ENCODE results near the gene TSPAN16.
"Not testable (repeated sequence)": the region's sequence is repeated elsewhere in the genome, so short reads cannot be mapped to it uniquely, and the experiment has no call there.

TSPAN16 gene

DNA sequence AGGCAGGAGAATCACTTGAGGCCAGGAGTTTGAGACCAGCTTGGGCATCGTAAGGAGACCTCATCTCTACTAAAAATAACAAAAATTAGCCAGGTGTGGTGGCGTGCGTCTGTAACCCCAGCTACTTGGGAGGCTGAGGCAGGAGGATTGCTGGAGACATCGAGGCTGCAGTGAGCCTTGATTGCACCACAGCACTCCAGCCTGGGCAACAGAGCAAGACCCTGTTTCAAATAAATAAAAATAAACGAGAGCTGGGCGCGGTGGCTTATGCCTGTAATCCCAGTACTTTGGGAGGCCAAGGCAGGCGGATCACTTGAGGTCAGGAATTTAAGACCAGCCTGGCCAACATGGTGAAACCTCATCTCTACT lies 44.1 kb downstream of the TSPAN16 start:
- H3K18ac ChIP-seq (ENCODE audit: low read length); H2BK120ac ChIP-seq (ENCODE audit: insufficient read depth, low read length, poor library complexity); DNase-seq; H3K9me3 ChIP-seq (ENCODE audit: insufficient read depth, low read depth, low read length); H3K4ac ChIP-seq (ENCODE audit: low read depth, low read length); H2AFZ ChIP-seq (ENCODE audit: insufficient read depth, low read length, poor library complexity); H3K36me3 ChIP-seq (ENCODE audit: control insufficient read depth in 1 of 2, insufficient read depth in 2 of 2, low read length in 2 of 2); H3K79me1 ChIP-seq (ENCODE audit: low read length); H3K4me3 ChIP-seq (ENCODE audit: low read depth, low read length); H4K91ac ChIP-seq (ENCODE audit: low read depth, low read length); H2AK5ac ChIP-seq (ENCODE audit: low read length); H3K14ac ChIP-seq (ENCODE audit: low read length); H3K27me3 ChIP-seq (ENCODE audit: insufficient read depth, low read length); H3K79me2 ChIP-seq (ENCODE audit: control insufficient read depth, insufficient read depth, low read length, poor library complexity); H3K23ac ChIP-seq (ENCODE audit: low read length); H2BK12ac ChIP-seq (ENCODE audit: low read length); H3K4me2 ChIP-seq (ENCODE audit: low read length); H2BK5ac ChIP-seq (ENCODE audit: low read depth, low read length, poor library complexity); H4K12ac ChIP-seq (ENCODE audit: low read depth, low read length); H3K9ac ChIP-seq (ENCODE audit: low read length); H3K27ac ChIP-seq (ENCODE audit: low read depth, low read length): not testable (repeated sequence)
- H4K8ac ChIP-seq (ENCODE audit: low read depth, low read length): peak overlapping the region; percentile 5
- WGBS (ENCODE audit: extremely low coverage, insufficient coverage, insufficient read length): no CpG with 5 or more reads among the region's 8 CpGs
- H3K4me1 ChIP-seq (ENCODE audit: control insufficient read depth in 1 of 2, insufficient read depth in 2 of 2, low read length in 2 of 2): peaks cover 6 to 14% of the 10 kb centered on the region in 2 experiments

- Histone ChIP-seq H3K36me3 (ENCODE audit: control insufficient read depth in 1 of 2, insufficient read depth in 2 of 2, low read length in 2 of 2) (no peaks in the 10 kb centered on the region), H2BK12ac (ENCODE audit: low read length) (no peak overlapping the region), H3K18ac (ENCODE audit: low read length) (no peak overlapping the region), H4K91ac (ENCODE audit: low read depth, low read length) (no peak overlapping the region), H3K9me3 (ENCODE audit: insufficient read depth, low read depth, low read length) (no peaks in the 10 kb centered on the region), H2AFZ (ENCODE audit: insufficient read depth, low read length, poor library complexity) (no peak overlapping the region), H3K4me2 (ENCODE audit: low read length) (no peak overlapping the region), H3K4ac (ENCODE audit: low read depth, low read length) (no peak overlapping the region), H2BK5ac (ENCODE audit: low read depth, low read length, poor library complexity) (no peak overlapping the region), H4K12ac (ENCODE audit: low read depth, low read length) (no peak overlapping the region), H3K4me1 (ENCODE audit: control insufficient read depth in 1 of 2, insufficient read depth in 2 of 2, low read length in 2 of 2) (peaks cover 12 to 18% of the 10 kb centered on the region in 2 experiments), H3K23ac (ENCODE audit: low read length) (no peak overlapping the region), H3K4me3 (ENCODE audit: low read depth, low read length) (no peak overlapping the region), H3K79me2 (ENCODE audit: control insufficient read depth, insufficient read depth, low read length, poor library complexity) (peaks cover 4% of the 10 kb centered on the region), H3K14ac (ENCODE audit: low read length) (no peak overlapping the region), H3K27me3 (ENCODE audit: insufficient read depth, low read length) (no peaks in the 10 kb centered on the region), H4K8ac (ENCODE audit: low read depth, low read length) (no peak overlapping the region), H3K9ac (ENCODE audit: low read length) (no peak overlapping the region), H3K79me1 (ENCODE audit: low read length) (peaks cover 8% of the 10 kb centered on the region), H2AK5ac (ENCODE audit: low read length) (no peak overlapping the region), H2BK120ac (ENCODE audit: insufficient read depth, low read length, poor library complexity) (no peak overlapping the region), H3K27ac (ENCODE audit: low read depth, low read length) (no peak overlapping the region)
- no CpG with 5 or more reads among the region's 3 CpGs for WGBS (ENCODE audit: extremely low coverage, insufficient coverage, insufficient read length)
- no peak for DNase-seq
Observed at GRCh38 chr19:11342429-11342828, 46.5 kb downstream of the TSPAN16 start.

GRCh38 chr19:11345122-11345803 lies 49.3 kb downstream of the TSPAN16 start:
- Histone ChIP-seq H3K4me2 (ENCODE audit: low read length) (peak overlapping the region; percentile 73), H2AFZ (ENCODE audit: insufficient read depth, low read length, poor library complexity) (peak overlapping the region; percentile 1), H3K18ac (ENCODE audit: low read length) (no peak overlapping the region), H3K36me3 (ENCODE audit: control insufficient read depth in 1 of 2, insufficient read depth in 2 of 2, low read length in 2 of 2) (no peaks in the 10 kb centered on the region), H4K12ac (ENCODE audit: low read depth, low read length) (no peak overlapping the region), H3K23ac (ENCODE audit: low read length) (no peak overlapping the region), H3K79me1 (ENCODE audit: low read length) (peaks cover 3% of the 10 kb centered on the region), H2BK12ac (ENCODE audit: low read length) (no peak overlapping the region), H3K27ac (ENCODE audit: low read depth, low read length) (no peak overlapping the region), H3K27me3 (ENCODE audit: insufficient read depth, low read length) (no peaks in the 10 kb centered on the region), H4K91ac (ENCODE audit: low read depth, low read length) (no peak overlapping the region), H2AK5ac (ENCODE audit: low read length) (no peak overlapping the region), H3K4me1 (ENCODE audit: control insufficient read depth in 1 of 2, insufficient read depth in 2 of 2, low read length in 2 of 2) (peaks cover 6 to 7% of the 10 kb centered on the region in 2 experiments), H3K14ac (ENCODE audit: low read length) (no peak overlapping the region), H3K9ac (ENCODE audit: low read length) (no peak overlapping the region), H2BK5ac (ENCODE audit: low read depth, low read length, poor library complexity) (no peak overlapping the region), H3K4me3 (ENCODE audit: low read depth, low read length) (peak overlapping the region; percentile 2), H3K4ac (ENCODE audit: low read depth, low read length) (no peak overlapping the region), H3K79me2 (ENCODE audit: control insufficient read depth, insufficient read depth, low read length, poor library complexity) (no peaks in the 10 kb centered on the region), H2BK120ac (ENCODE audit: insufficient read depth, low read length, poor library complexity) (no peak overlapping the region), H4K8ac (ENCODE audit: low read depth, low read length) (no peak overlapping the region), H3K9me3 (ENCODE audit: insufficient read depth, low read depth, low read length) (peaks cover 8% of the 10 kb centered on the region)
- DNase-seq: no peak
- WGBS (ENCODE audit: extremely low coverage, insufficient coverage, insufficient read length): no CpG with 5 or more reads among the region's 15 CpGs

GRCh38 chr19:11346104-11346940 lies 50.4 kb downstream of the TSPAN16 start, which contains the start of the genes CCDC159 and TMEM205:
Gene CCDC159, plus strand, starts transcription at chr19:11346519. Its CDS starts 88 bp downstream, at chr19:11346607.
Gene TMEM205, minus strand, starts transcription at chr19:11346268. Its CDS starts 649 bp downstream, at chr19:11345619.
- Histone ChIP-seq H4K12ac (ENCODE audit: low read depth, low read length) (peak within 1 kb of the TSS; percentile 84), H3K18ac (ENCODE audit: low read length) (no peak within 1 kb of the TSS), H2BK5ac (ENCODE audit: low read depth, low read length, poor library complexity) (no peak within 1 kb of the TSS), H3K27me3 (ENCODE audit: insufficient read depth, low read length) (no peaks in the 10 kb centered on the region), H3K9ac (ENCODE audit: low read length) (peak within 1 kb of the TSS; percentile 65), H3K9me3 (ENCODE audit: insufficient read depth, low read depth, low read length) (peaks cover 11% of the 10 kb centered on the region), H3K4me3 (ENCODE audit: low read depth, low read length) (peak within 1 kb of the TSS; percentile 80), H2BK120ac (ENCODE audit: insufficient read depth, low read length, poor library complexity) (no peak within 1 kb of the TSS), H3K36me3 (ENCODE audit: control insufficient read depth in 1 of 2, insufficient read depth in 2 of 2, low read length in 2 of 2) (no peaks in the 10 kb centered on the region), H3K4me2 (ENCODE audit: low read length) (peak within 1 kb of the TSS; percentile 90), H3K27ac (ENCODE audit: low read depth, low read length) (peak within 1 kb of the TSS; percentile 45), H3K23ac (ENCODE audit: low read length) (no peak within 1 kb of the TSS), H3K4me1 (ENCODE audit: control insufficient read depth in 1 of 2, insufficient read depth in 2 of 2, low read length in 2 of 2) (peaks cover 6 to 7% of the 10 kb centered on the region in 2 experiments), H3K79me1 (ENCODE audit: low read length) (peaks cover 3% of the 10 kb centered on the region), H4K8ac (ENCODE audit: low read depth, low read length) (peak within 1 kb of the TSS; percentile 87), H3K4ac (ENCODE audit: low read depth, low read length) (no peak within 1 kb of the TSS), H3K79me2 (ENCODE audit: control insufficient read depth, insufficient read depth, low read length, poor library complexity) (no peaks in the 10 kb centered on the region), H3K14ac (ENCODE audit: low read length) (peak within 1 kb of the TSS; percentile 37), H4K91ac (ENCODE audit: low read depth, low read length) (peak within 1 kb of the TSS; percentile 27), H2AFZ (ENCODE audit: insufficient read depth, low read length, poor library complexity) (peak within 1 kb of the TSS; percentile 82), H2BK12ac (ENCODE audit: low read length) (no peak within 1 kb of the TSS), H2AK5ac (ENCODE audit: low read length) (no peak within 1 kb of the TSS)
- no CpG with 5 or more reads among the region's 50 CpGs for WGBS (ENCODE audit: extremely low coverage, insufficient coverage, insufficient read length)
- DNase-seq: peak; percentile 99 to 100
